Mucosa of rectum (tissue), 2 donors: Measurements from ENCODE around the gene CCR6.
"Not testable (repeated sequence)": the region's sequence is repeated elsewhere in the genome, so short reads cannot be mapped to it uniquely, and the experiment has no call there.

Source experiments
- H3K27ac ChIP-seq, 2 donors: one replicate each; pipeline ENCODE4 v1.7.0; 2013; ENCODE audit warnings: inconsistent platforms in 2 of 2, low read depth in 2 of 2, low read length in 2 of 2
- H3K27me3 ChIP-seq, 2 donors: one replicate each; pipeline ENCODE4 v1.7.0; 2013; ENCODE audit warnings: low read length in 2 of 2; ENCODE audit not compliant: control insufficient read depth in 2 of 2, insufficient read depth in 2 of 2
- H3K36me3 ChIP-seq, 2 donors: one replicate each; pipeline ENCODE4 v1.7.0; 2013; ENCODE audit warnings: low read length in 2 of 2; ENCODE audit not compliant: control insufficient read depth in 2 of 2, insufficient read depth in 2 of 2
- H3K4me1 ChIP-seq, 2 donors: one replicate each; pipeline ENCODE4 v1.7.0; 2013; ENCODE audit warnings: low read length in 2 of 2, mild to moderate bottlenecking in 1 of 2; ENCODE audit not compliant: control insufficient read depth in 2 of 2, insufficient read depth in 2 of 2
- H3K4me3 ChIP-seq, 2 donors: one replicate each; pipeline ENCODE4 v1.7.0; 2013; ENCODE audit warnings: low read length in 2 of 2
- H3K9ac ChIP-seq, 2 donors: one replicate each; pipeline ENCODE4 v1.7.0; 2013; ENCODE audit warnings: low read length in 2 of 2, low read depth in 1 of 2, mild to moderate bottlenecking in 1 of 2
- H3K9me3 ChIP-seq, 2 donors: one replicate each; pipeline ENCODE4 v1.7.0; 2013; ENCODE audit warnings: low read length in 2 of 2; ENCODE audit not compliant: control insufficient read depth in 2 of 2
- donor health status: healthy.
- donor health status: Normal muscosa, but diverticular disease.

Gene CCR6

GRCh38 chr6:167163476-167164011 is 40.6 kb downstream of the CCR6 start:
- no peak overlapping the region for H3K9ac ChIP-seq
- H3K4me3 ChIP-seq = no peak overlapping the region
- no peaks in the 10 kb centered on the region for H3K9me3 ChIP-seq
- no peaks in the 10 kb centered on the region for H3K36me3 ChIP-seq
- H3K4me1 ChIP-seq = no peaks in the 10 kb centered on the region
- H3K27me3 ChIP-seq = peaks cover 0 to 2% of the 10 kb centered on the region in 2 donors
- H3K27ac ChIP-seq = no peak overlapping the region

- Histone ChIP-seq H3K4me3 (no peak overlapping the region), H3K27ac (no peak overlapping the region), H3K9me3 (no peaks in the 10 kb centered on the region), H3K27me3 (peaks cover 0 to 2% of the 10 kb centered on the region in 2 donors), H3K9ac (no peak overlapping the region), H3K4me1 (no peaks in the 10 kb centered on the region), H3K36me3 (no peaks in the 10 kb centered on the region)
Observed at GRCh38 chr6:167164261-167164660, 41.4 kb downstream of the CCR6 start.

DNA sequence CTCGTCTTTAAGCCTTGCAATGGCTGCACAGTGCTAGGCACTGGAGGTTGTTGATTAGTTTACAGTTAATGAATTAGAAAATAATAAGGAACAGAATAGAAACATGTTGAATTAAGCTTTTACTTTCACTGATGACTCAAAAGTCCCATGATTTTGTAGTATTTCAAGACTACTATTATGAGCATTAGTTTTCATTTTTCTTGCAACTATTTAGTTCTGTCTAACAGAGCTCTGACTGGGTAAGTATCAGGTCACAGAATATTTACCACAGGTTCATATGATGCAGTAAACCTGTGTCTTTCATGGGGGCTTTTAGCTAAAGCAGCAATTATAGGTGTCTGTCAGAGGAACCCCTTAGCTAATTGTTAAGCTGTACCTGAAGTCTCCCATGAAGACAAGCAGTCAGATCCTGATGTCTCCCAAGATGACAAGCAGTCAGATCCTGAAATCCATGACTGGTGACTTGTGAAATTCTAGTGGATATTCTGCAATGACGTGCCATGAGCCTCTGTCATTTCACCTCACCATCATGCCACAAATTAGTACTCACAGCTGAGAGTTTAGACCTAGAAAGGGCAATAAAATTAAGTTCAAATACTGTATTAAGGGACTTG is 43.1 kb downstream of the CCR6 start:
- Histone ChIP-seq H3K9me3 (no peaks in the 10 kb centered on the region), H3K27ac (no peak overlapping the region), H3K4me1 (no peaks in the 10 kb centered on the region), H3K27me3 (peaks cover 0 to 2% of the 10 kb centered on the region in 2 donors), H3K4me3 (no peak overlapping the region), H3K9ac (no peak overlapping the region), H3K36me3 (no peaks in the 10 kb centered on the region)

- not testable (repeated sequence) for H3K9ac ChIP-seq, H3K4me3 ChIP-seq, H3K36me3 ChIP-seq, H3K4me1 ChIP-seq, H3K27me3 ChIP-seq, H3K9me3 ChIP-seq, H3K27ac ChIP-seq
Observed at GRCh38 chr6:167167699-167168098, 44.8 kb downstream of the CCR6 start.

DNA sequence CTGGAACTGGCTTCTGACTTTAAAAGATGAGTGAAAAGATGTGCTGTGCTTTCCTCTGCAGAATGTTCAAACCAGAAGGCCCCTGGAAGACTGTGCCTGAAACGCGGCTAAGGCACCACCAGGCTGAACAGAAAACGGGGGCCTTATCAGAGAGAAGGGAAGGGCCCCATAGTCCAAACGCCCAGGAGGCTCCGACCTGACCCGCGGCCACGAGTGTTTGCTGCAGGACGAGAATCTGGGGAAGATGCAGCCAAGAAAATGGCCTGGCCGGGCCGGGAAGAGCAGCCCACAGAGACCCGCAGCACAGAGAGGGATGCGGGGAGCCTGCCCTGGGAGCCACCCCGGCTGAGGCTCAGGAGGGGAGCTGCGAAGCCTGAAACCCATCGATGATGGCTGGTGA is 45.4 kb downstream of the CCR6 start:
- not testable (repeated sequence) for H3K27ac ChIP-seq, H3K36me3 ChIP-seq, H3K4me3 ChIP-seq, H3K4me1 ChIP-seq, H3K9me3 ChIP-seq, H3K9ac ChIP-seq, H3K27me3 ChIP-seq

DNA sequence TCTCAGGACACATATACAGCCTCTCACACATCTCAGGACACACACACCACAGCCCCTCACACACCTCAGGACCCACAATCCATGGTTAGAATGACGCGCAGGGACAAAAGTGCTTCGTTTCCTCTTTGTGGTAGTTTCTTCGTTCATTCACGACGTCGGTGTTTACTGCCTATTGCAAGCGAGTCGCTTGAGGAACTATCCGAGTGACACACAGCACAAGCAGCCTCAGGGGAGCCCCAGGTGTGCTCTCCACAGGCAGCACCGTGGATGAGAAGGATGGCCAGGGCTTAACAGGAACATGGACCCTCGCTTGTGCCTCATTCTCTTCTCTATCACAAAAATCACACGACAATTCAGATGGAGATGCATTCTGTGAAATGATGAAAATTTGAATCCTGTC is 47.0 kb downstream of the CCR6 start:
- H3K4me1 ChIP-seq, H3K9ac ChIP-seq, H3K9me3 ChIP-seq, H3K27ac ChIP-seq, H3K4me3 ChIP-seq, H3K36me3 ChIP-seq, H3K27me3 ChIP-seq: not testable (repeated sequence)

- not testable (repeated sequence) for H3K36me3 ChIP-seq, H3K27me3 ChIP-seq, H3K4me1 ChIP-seq, H3K4me3 ChIP-seq, H3K27ac ChIP-seq, H3K9ac ChIP-seq, H3K9me3 ChIP-seq
Observed at GRCh38 chr6:167171300-167171699, 48.4 kb downstream of the CCR6 start.

GRCh38 chr6:167172011-167172410 is 49.1 kb downstream of the CCR6 start:
- H3K36me3 ChIP-seq, H3K4me1 ChIP-seq, H3K4me3 ChIP-seq, H3K9me3 ChIP-seq, H3K9ac ChIP-seq, H3K27ac ChIP-seq, H3K27me3 ChIP-seq: not testable (repeated sequence)

GRCh38 chr6:167177271-167177670 is 54.4 kb downstream of the CCR6 start:
- H3K9ac ChIP-seq, H3K27ac ChIP-seq, H3K4me1 ChIP-seq, H3K27me3 ChIP-seq, H3K36me3 ChIP-seq, H3K9me3 ChIP-seq, H3K4me3 ChIP-seq: not testable (repeated sequence)

DNA sequence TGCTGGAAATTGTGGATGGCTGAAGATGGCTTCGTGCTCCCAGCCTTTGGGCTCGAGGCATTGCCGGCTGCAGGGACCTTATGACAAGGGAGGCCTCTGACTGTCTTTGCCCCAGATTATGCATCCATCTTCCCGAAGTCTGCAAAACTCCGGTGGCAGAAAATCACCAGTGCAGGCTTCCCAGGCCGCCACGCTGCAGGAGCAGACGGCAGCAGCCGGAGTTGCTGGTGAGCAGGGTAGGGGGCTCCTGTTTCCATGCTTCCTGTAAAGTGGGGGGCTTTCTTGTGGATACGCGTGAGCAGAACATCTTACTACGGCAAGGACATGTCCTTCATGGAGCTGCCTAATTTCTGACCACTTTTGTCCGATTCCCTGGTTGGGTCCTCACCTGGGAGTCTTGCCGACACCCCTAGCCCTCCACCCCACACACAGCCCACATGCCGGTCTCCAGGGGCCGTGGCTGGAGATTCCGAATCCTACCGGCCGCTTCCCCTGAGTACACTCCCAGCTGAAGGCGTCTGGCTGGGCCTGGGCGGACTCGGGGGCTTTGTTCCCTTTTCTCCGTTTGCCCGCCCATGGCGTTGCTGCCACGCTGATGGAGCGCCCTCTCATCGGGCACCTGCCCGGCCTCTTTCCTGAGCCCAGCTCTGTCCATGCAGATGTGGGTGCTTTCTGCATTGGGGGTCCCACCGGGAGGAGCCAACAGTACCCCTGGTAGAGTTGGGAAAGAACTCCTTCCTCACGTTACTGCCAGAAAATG is 56.2 kb downstream of the CCR6 start:
- H3K9me3 ChIP-seq, H3K27ac ChIP-seq, H3K9ac ChIP-seq, H3K4me1 ChIP-seq, H3K4me3 ChIP-seq, H3K36me3 ChIP-seq, H3K27me3 ChIP-seq: not testable (repeated sequence)
